Esophagus muscularis mucosa (tissue), 4 donors: ENCODE results near the gene NUP210L. TPM values are rescaled to one million over a fixed set of nuclear protein-coding genes. Genes with fewer than 3 reads are reported as not detected.

ENCODE experiments used
- DNase-seq: peaks from one replicate; pipeline ENCODE4 v3.0.0-alpha.2; 2017; ENCODE audit errors: extremely low spot score
- H3K27ac ChIP-seq, 4 donors: fragments of 200-600 bp; sonication (generic); replicated peaks in 1 of 4; 1 replicate in 3 of 4; 2 replicates in 1 of 4; pipeline ENCODE4 v1.5.1; 2016 to 2019; ENCODE audit warnings: mild to moderate bottlenecking in 1 of 4
- H3K27me3 ChIP-seq, 4 donors: fragments of 200-600 bp; sonication (generic); one replicate each; pipeline versions ENCODE4 v1.5.1 to v1.6.0; 2016 to 2019
- H3K36me3 ChIP-seq, 4 donors: fragments of 200-600 bp; sonication (generic); one replicate each; pipeline ENCODE4 v1.5.1; 2016 to 2019
- H3K4me1 ChIP-seq, 4 donors: fragments of 200-600 bp; sonication (generic); one replicate each; pipeline ENCODE4 v1.5.1; 2016 to 2019
- H3K4me3 ChIP-seq, 4 donors: fragments of 200-600 bp; sonication (generic); 1 replicate in 2 of 4; 2 replicates in 2 of 4; pipeline ENCODE4 v1.5.1; 2016 to 2019; ENCODE audit warnings: mild to moderate bottlenecking in 4 of 4, moderate library complexity in 1 of 4
- H3K9me3 ChIP-seq, 4 donors: fragments of 200-600 bp; sonication (generic); 1 replicate in 3 of 4; 2 replicates in 1 of 4; pipeline ENCODE4 v1.5.1; 2016 to 2019
- CTCF ChIP-seq, 3 experiments: fragments of 200-600 bp in 2 of 3; fragments of 450-650 bp in 1 of 3; sonication (generic) in 2 of 3; IDR thresholded peaks; one replicate each; pipeline ENCODE4 v1.5.1; 2017 to 2019; ENCODE audit warnings: antibody characterized with exemption in 3 of 3, mild to moderate bottlenecking in 2 of 3, moderate library complexity in 1 of 3
- EP300 ChIP-seq: sonication (generic); formaldehyde crosslinking; IDR thresholded peaks from one replicate; pipeline ENCODE4 v1.6.1; 2017; ENCODE audit warnings: antibody characterized with exemption
- POLR2A ChIP-seq: fragments of 450-650 bp; IDR thresholded peaks from one replicate; pipeline ENCODE4 v1.6.1; 2017; ENCODE audit warnings: antibody characterized with exemption, moderate library complexity, mild to moderate bottlenecking, low read depth
- POLR2AphosphoS5 ChIP-seq, 2 donors: sonication (generic); formaldehyde crosslinking; IDR thresholded peaks; one replicate each; pipeline ENCODE4 v1.6.1; 2017; ENCODE audit warnings: antibody characterized with exemption in 2 of 2
- WGBS: methylation state at CpG from one replicate; pipeline ENCODE4 v1.1.5; 2018; 5-methylcytosine and 5-hydroxymethylcytosine counted together
- intact Hi-C: fragments of 100-400 bp; cut with DNase I; formaldehyde crosslinking; loops from one replicate; pipeline ENCODE4 v1.15.1; 2023
- total RNA-seq, 4 donors: library from RNA; depleted of rRNA; stranded (reverse); fragments of >200 nt; gene quantifications; one replicate each; pipeline versions ENCODE4 v1.1.0 to v1.2.1, GENCODE V29; 2016

NUP210L gene
- total RNA-seq, 4 donors from 2014 or later = not detected

- H3K4me1 ChIP-seq = peaks cover 61 to 78% (median 71%) of the 10 kb centered on the region in 4 donors
- H3K36me3 ChIP-seq = peaks cover 0 to 21% (median 19%) of the 10 kb centered on the region in 4 donors
- intact Hi-C loops = no loop called here
- no peak for TF ChIP-seq POLR2AphosphoS5 (IDR thresholded peaks at IDR 0.05)
- TF ChIP-seq POLR2A = no peak
- TF ChIP-seq CTCF (IDR thresholded peaks at IDR 0.05) = no peak
- TF ChIP-seq EP300 = no peak
- H3K27ac ChIP-seq = peak overlapping the region; percentile 94 to 96 (median 95)
- no peak for DNase-seq
- 87% methylated on average over 4 of the region's 4 CpGs for WGBS
- H3K27me3 ChIP-seq = no peaks in the 10 kb centered on the region
- H3K9me3 ChIP-seq = no peaks in the 10 kb centered on the region
- H3K4me3 ChIP-seq = peak overlapping the region in 1 of 4 donors; percentile 92
Observed at GRCh38 chr1:153961421-153961820, 193.5 kb downstream of the NUP210L start.

- intact Hi-C loops = no loop called here
- Histone ChIP-seq H3K9me3 (no peaks in the 10 kb centered on the region), H3K36me3 (peaks cover 0 to 21% (median 19%) of the 10 kb centered on the region in 4 donors), H3K27ac (peak overlapping the region; percentile 91 to 96 (median 95)), H3K4me3 (no peak overlapping the region), H3K4me1 (peaks cover 65 to 78% (median 72%) of the 10 kb centered on the region in 4 donors), H3K27me3 (no peaks in the 10 kb centered on the region)
- DNase-seq = no peak
- WGBS = 89% methylated on average over 4 of the region's 11 CpGs
- TF ChIP-seq POLR2A = no peak
- no peak for TF ChIP-seq CTCF (IDR thresholded peaks at IDR 0.05)
- TF ChIP-seq POLR2AphosphoS5 (IDR thresholded peaks at IDR 0.05) = no peak
- no peak for TF ChIP-seq EP300
Observed at GRCh38 chr1:153960206-153960605, 194.7 kb downstream of the NUP210L start.

- WGBS = 65% methylated on average over 3 of the region's 3 CpGs
- intact Hi-C loops = no loop called here
- H3K4me3 ChIP-seq = no peak overlapping the region
- no peaks in the 10 kb centered on the region for H3K27me3 ChIP-seq
- TF ChIP-seq POLR2AphosphoS5 (IDR thresholded peaks at IDR 0.05) (no peak), POLR2A (no peak), EP300 (no peak), CTCF (IDR thresholded peaks at IDR 0.05) (no peak)
- peaks cover 0 to 27% (median 23%) of the 10 kb centered on the region in 4 donors for H3K36me3 ChIP-seq
- H3K27ac ChIP-seq = peak overlapping the region; percentile 91 to 96 (median 95)
- no peak for DNase-seq
- H3K4me1 ChIP-seq = peaks cover 61 to 80% (median 73%) of the 10 kb centered on the region in 4 donors
- H3K9me3 ChIP-seq = no peaks in the 10 kb centered on the region
Observed at GRCh38 chr1:153959454-153959853, 195.4 kb downstream of the NUP210L start.

- no peaks in the 10 kb centered on the region for H3K27me3 ChIP-seq
- H3K27ac ChIP-seq = peak overlapping the region; percentile 91 to 96 (median 95)
- WGBS = 15% methylated on average over 4 of the region's 4 CpGs
- H3K36me3 ChIP-seq = peaks cover 4 to 31% (median 29%) of the 10 kb centered on the region in 4 donors
- DNase-seq = no peak
- TF ChIP-seq POLR2A (no peak), CTCF (IDR thresholded peaks at IDR 0.05) (no peak), EP300 (no peak), POLR2AphosphoS5 (IDR thresholded peaks at IDR 0.05) (no peak)
- peaks cover 56 to 80% (median 70%) of the 10 kb centered on the region in 4 donors for H3K4me1 ChIP-seq
- H3K9me3 ChIP-seq = no peaks in the 10 kb centered on the region
- H3K4me3 ChIP-seq = peak overlapping the region; percentile 80 to 95 (median 91)
- intact Hi-C loops = no loop called here
Observed at GRCh38 chr1:153958961-153959260, 196.0 kb downstream of the NUP210L start.
